ENCODE measurements around the gene GNAI3. TPM values are rescaled to one million over a fixed set of nuclear protein-coding genes. Genes with fewer than 3 reads are reported as not detected.

Gene GNAI3
- total RNA-seq, 1 donor from 2014 or later: 6.7 TPM

- intact Hi-C loops (cut with DNase I): no loop called here
- H3K4me1 ChIP-seq: peaks cover 5% of the 10 kb centered on the region
- H3K4me3 ChIP-seq: no peak overlapping the region
- H3K27me3 ChIP-seq (ENCODE audit: low read depth): no peaks in the 10 kb centered on the region
- H3K27ac ChIP-seq: no peak overlapping the region
- H3K9me3 ChIP-seq: no peaks in the 10 kb centered on the region
- TF ChIP-seq CTCF (IDR thresholded peaks at IDR 0.05): no peak
- ATAC-seq (no peak), DNase-seq (no peak)
- H3K36me3 ChIP-seq: no peaks in the 10 kb centered on the region
Observed at GRCh38 chr1:109537450-109538178, 10.8 kb upstream of the GNAI3 start.

- intact Hi-C loops (cut with DNase I): no loop called here
- H3K27ac ChIP-seq: no peak overlapping the region
- DNase-seq (no peak), ATAC-seq (no peak)
- H3K9me3 ChIP-seq: no peaks in the 10 kb centered on the region
- H3K27me3 ChIP-seq (ENCODE audit: low read depth): no peaks in the 10 kb centered on the region
- H3K4me1 ChIP-seq: no peaks in the 10 kb centered on the region
- H3K36me3 ChIP-seq: no peaks in the 10 kb centered on the region
- H3K4me3 ChIP-seq: no peak overlapping the region
- TF ChIP-seq CTCF (IDR thresholded peaks at IDR 0.05): no peak
Observed at GRCh38 chr1:109538827-109539555, 9.4 kb upstream of the GNAI3 start.

DNA sequence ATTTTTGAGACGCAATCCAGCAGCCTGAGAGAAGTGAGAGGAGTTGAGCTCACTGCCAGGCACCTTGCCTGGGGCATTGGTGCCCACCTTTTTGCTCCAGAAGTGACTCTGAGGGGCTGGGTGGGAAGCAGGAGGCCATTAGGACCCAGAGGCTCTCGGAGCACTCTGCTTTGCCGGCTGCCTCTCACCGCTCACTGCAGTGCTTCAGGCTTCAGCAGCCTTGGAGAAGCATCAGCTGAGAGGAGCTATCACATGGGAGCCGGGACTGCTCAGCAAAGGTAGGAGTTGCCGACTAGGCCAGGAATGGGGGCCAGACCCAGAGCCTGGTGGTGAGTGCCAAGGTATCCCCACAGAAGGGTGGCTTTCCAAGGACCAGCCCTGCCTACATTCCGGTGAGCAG is 8.7 kb upstream of the GNAI3 start, which contains the start of gene GPR61:
Gene GPR61 (plus strand): TSS at position 197 of the 400 bp plus-strand sequence. CDS start 3,151 bp downstream, outside the sequence.
- intact Hi-C loops (cut with DNase I): loop anchor here (10.0 kb wide), 2 partner anchors 95 to 235 kb away; no protein-coding TSS in a partner anchor
- no peak for ATAC-seq
- Histone ChIP-seq H3K27me3 (ENCODE audit: low read depth) (no peaks in the 10 kb centered on the region), H3K4me3 (no peak within 1 kb of the TSS), H3K27ac (no peak within 1 kb of the TSS), H3K4me1 (no peaks in the 10 kb centered on the region), H3K36me3 (no peaks in the 10 kb centered on the region), H3K9me3 (no peaks in the 10 kb centered on the region)
- TF ChIP-seq CTCF (IDR thresholded peaks at IDR 0.05): no peak
- no peak for DNase-seq

DNA sequence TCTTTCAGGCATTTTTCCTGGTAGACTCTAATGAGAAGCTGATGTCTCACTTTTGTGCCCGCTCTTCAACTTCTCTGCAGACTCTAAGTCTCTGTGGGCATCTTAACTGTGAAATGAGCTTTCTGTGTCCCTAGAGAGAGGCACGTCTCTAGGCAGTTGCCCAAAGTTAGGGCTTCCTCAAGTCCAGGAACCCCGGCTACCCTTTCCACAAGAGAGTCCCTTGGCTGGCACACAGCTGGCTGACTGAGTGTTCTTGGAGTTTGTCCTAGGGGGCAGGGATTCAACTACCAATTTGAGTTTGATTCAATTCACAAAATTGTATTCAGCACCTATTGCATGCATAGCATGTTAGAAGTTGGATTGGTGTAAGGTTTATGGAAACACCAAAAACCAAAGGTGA is 7.3 kb upstream of the GNAI3 start:
- H3K27ac ChIP-seq: no peak overlapping the region
- no peaks in the 10 kb centered on the region for H3K27me3 ChIP-seq (ENCODE audit: low read depth)
- no peak for DNase-seq
- no peaks in the 10 kb centered on the region for H3K9me3 ChIP-seq
- H3K4me3 ChIP-seq: no peak overlapping the region
- intact Hi-C loops (cut with DNase I): loop anchor here (10.0 kb wide), 2 partner anchors 94 to 234 kb away; no protein-coding TSS in a partner anchor
- peaks cover under 1% of the 10 kb centered on the region for H3K4me1 ChIP-seq
- no peak for ATAC-seq
- no peaks in the 10 kb centered on the region for H3K36me3 ChIP-seq
- TF ChIP-seq CTCF (IDR thresholded peaks at IDR 0.05): no peak

- no peak for TF ChIP-seq CTCF (IDR thresholded peaks at IDR 0.05)
- no peaks in the 10 kb centered on the region for H3K9me3 ChIP-seq
- intact Hi-C loops (cut with DNase I): loop anchor here (10.0 kb wide), 2 partner anchors 92 to 232 kb away; no protein-coding TSS in a partner anchor
- no peak for DNase-seq
- peaks cover 16% of the 10 kb centered on the region for H3K4me1 ChIP-seq
- H3K36me3 ChIP-seq: no peaks in the 10 kb centered on the region
- ATAC-seq: no peak
- no peak overlapping the region for H3K27ac ChIP-seq
- H3K4me3 ChIP-seq: no peak overlapping the region
- no peaks in the 10 kb centered on the region for H3K27me3 ChIP-seq (ENCODE audit: low read depth)
Observed at GRCh38 chr1:109542657-109543056, 5.8 kb upstream of the GNAI3 start.
